HFFc6 (cell line): ENCODE results near the gene LEPR. TPM values are rescaled to one million over a fixed set of nuclear protein-coding genes. Genes with fewer than 3 reads are reported as not detected.
"Not testable (repeated sequence)": the region's sequence is repeated elsewhere in the genome, so short reads cannot be mapped to it uniquely, and the experiment has no call there.

ENCODE experiments used
- DNase-seq: peaks from one replicate; pipeline ENCODE4 v3.0.0-alpha.2; 2018
- H3K27ac Mint-ChIP-seq: 2 replicates; pipeline ENCODE4 v1.8.0; 2020; ENCODE audit warnings: mild to moderate bottlenecking, mixed read lengths
- H3K27me3 Mint-ChIP-seq: 2 replicates; pipeline ENCODE4 v1.8.0; 2021; ENCODE audit warnings: mild to moderate bottlenecking, moderate library complexity, mixed read lengths; ENCODE audit not compliant: insufficient read depth
- H3K36me3 Mint-ChIP-seq: 2 replicates; pipeline ENCODE4 v1.8.0; 2021; ENCODE audit warnings: low read depth, mixed read lengths
- H3K4me1 Mint-ChIP-seq: 2 replicates; pipeline ENCODE4 v1.8.0; 2020; ENCODE audit warnings: low read depth, mixed read lengths
- H3K4me3 Mint-ChIP-seq: 2 replicates; pipeline ENCODE4 v1.8.0; 2020; ENCODE audit warnings: mild to moderate bottlenecking, moderate library complexity, mixed read lengths
- H3K9me3 Mint-ChIP-seq: 2 replicates; pipeline ENCODE4 v1.8.0; 2020; ENCODE audit warnings: mild to moderate bottlenecking, mixed read lengths
- total RNA-seq, 6 experiments: library from RNA; stranded (reverse); fragmentation: NEBNext Ultra II Directional; extraction: Animal tissue kit (Norgen Biotek cat#: 25700); gene quantifications; 2 replicates in 1 of 6; 3 replicates in 5 of 6; pipeline ENCODE4 v1.2.3, GENCODE V29; 2021
- TF ChIP-seq, protein P1 (sequence below): fragments of 200-600 bp; sonication (generic); IDR thresholded peaks from 2 replicates; pipeline ENCODE4 v1.5.0; 2021; ENCODE audit warnings: antibody characterized with exemption, mild to moderate bottlenecking

Gene LEPR
- total RNA-seq, 6 experiments from 2014 or later = 13.5 to 24.8 (median 15.4) TPM

DNA sequence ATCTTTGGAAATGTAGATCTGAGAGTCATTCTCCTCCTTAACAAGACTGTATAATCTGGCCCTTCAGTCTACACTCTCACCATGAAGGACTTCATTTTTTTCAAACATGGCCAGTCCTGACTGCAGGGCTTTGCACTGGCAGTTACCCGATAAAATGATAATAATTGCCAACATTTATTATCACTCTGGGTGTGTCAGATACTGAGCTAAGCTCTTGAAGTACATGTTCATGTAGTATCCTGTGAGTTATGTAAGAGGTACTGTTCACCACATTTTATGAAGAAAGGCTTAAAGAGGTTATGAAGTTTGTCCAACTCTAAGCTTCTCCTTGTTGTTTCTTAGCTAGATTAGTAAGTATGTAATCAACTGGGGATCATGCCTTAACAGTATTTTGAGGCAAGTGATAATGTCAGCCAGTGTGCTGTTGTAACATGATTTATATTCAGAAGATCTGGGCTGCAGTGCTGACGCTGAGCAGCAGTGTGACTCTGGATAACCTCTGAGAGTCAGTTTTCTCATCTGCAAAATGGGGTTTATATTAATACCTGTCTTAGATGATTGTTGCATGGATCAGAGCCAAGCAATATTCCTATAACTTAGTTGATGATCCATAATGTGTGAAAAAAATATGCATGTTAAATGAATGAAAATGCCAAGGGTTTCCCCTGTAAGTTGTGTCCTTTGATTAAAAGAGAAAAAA, 42.1 kb upstream of the LEPR start:
- Mint-ChIP-seq H3K4me3 (no peak overlapping the region), H3K36me3 (peaks cover 21% of the 10 kb centered on the region), H3K4me1 (peaks cover 9% of the 10 kb centered on the region), H3K9me3 (no peaks in the 10 kb centered on the region), H3K27me3 (peaks cover 1% of the 10 kb centered on the region; the same call in 1 of the 2 replicates), H3K27ac (no peak overlapping the region)
- TF ChIP-seq, protein P1, sequence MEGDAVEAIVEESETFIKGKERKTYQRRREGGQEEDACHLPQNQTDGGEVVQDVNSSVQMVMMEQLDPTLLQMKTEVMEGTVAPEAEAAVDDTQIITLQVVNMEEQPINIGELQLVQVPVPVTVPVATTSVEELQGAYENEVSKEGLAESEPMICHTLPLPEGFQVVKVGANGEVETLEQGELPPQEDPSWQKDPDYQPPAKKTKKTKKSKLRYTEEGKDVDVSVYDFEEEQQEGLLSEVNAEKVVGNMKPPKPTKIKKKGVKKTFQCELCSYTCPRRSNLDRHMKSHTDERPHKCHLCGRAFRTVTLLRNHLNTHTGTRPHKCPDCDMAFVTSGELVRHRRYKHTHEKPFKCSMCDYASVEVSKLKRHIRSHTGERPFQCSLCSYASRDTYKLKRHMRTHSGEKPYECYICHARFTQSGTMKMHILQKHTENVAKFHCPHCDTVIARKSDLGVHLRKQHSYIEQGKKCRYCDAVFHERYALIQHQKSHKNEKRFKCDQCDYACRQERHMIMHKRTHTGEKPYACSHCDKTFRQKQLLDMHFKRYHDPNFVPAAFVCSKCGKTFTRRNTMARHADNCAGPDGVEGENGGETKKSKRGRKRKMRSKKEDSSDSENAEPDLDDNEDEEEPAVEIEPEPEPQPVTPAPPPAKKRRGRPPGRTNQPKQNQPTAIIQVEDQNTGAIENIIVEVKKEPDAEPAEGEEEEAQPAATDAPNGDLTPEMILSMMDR = no peak
- DNase-seq = no peak

DNA sequence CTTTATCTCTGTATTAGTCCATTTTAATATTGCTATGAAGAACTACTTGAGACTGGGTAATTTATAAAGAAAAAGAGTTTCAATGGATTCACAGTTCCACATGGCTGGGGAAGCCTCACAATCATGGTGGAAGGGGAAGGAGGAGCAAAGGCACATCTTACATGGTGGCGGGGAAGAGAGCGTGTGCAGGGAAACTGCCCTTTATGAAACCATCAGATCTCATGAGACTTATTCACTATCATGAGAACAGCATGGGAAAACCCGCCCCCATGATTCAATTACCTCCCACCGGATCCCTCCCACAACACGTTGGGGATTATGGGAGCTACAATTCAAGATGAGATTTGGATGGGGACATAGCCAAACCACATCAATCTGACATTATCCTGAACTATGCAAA, 36.0 kb upstream of the LEPR start:
- H3K4me1 Mint-ChIP-seq = peaks cover 13% of the 10 kb centered on the region
- not testable (repeated sequence) for H3K27me3 Mint-ChIP-seq, DNase-seq, H3K4me3 Mint-ChIP-seq, H3K27ac Mint-ChIP-seq, H3K9me3 Mint-ChIP-seq
- H3K36me3 Mint-ChIP-seq = peaks cover 42% of the 10 kb centered on the region

DNA sequence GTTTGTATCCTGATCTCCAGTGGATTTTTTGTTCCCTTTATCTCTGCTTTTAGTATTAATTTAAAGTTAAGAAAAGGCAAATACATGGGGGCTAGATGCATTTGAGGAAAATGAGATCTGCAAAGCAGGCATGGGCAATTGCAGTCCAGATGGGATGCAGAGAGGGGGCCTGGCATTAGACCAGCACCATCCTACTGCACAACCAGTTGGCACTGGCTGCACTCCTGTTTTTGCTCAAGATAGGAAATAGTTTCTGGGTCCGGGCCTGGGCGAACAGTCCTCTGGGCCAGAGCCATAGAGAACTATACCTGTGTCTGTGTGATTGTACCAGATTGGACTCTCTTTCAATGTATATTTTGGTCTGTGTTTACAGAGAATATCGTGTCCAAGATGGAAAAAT, 34.0 kb upstream of the LEPR start:
- Mint-ChIP-seq H3K4me3 (no peak overlapping the region), H3K36me3 (peaks cover 50% of the 10 kb centered on the region), H3K4me1 (peaks cover 16% of the 10 kb centered on the region), H3K9me3 (no peaks in the 10 kb centered on the region), H3K27me3 (peaks cover 2% of the 10 kb centered on the region; the same call in 1 of the 2 replicates), H3K27ac (no peak overlapping the region)
- TF ChIP-seq, protein P1 = no peak
- no peak for DNase-seq

DNA sequence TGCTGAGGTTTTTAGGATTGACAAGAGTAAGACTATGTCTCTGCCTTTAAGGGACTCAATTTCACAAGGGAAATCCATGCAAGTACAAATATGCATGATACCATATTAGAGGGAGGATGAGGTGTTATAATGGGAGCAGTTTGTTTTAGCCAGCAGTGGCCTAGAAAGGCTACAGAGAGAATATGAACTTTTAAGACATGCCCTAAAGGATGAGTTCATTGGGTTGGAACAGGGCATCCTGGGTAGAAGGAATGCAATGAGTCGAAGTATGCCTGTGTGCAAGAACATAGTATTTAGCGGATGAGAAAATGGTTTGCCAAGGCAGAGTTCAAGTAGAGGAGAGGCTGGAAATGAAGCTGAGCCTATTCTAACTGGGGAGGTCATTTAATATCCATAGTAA, 32.6 kb upstream of the LEPR start:
- no peak overlapping the region for H3K4me3 Mint-ChIP-seq
- no peak for DNase-seq
- H3K27ac Mint-ChIP-seq = no peak overlapping the region
- TF ChIP-seq, protein P1 = no peak
- H3K36me3 Mint-ChIP-seq = peaks cover 53% of the 10 kb centered on the region
- peaks cover 15% of the 10 kb centered on the region for H3K4me1 Mint-ChIP-seq
- H3K9me3 Mint-ChIP-seq = no peaks in the 10 kb centered on the region
- H3K27me3 Mint-ChIP-seq = peaks cover 2% of the 10 kb centered on the region; the same call in 1 of the 2 replicates

DNA sequence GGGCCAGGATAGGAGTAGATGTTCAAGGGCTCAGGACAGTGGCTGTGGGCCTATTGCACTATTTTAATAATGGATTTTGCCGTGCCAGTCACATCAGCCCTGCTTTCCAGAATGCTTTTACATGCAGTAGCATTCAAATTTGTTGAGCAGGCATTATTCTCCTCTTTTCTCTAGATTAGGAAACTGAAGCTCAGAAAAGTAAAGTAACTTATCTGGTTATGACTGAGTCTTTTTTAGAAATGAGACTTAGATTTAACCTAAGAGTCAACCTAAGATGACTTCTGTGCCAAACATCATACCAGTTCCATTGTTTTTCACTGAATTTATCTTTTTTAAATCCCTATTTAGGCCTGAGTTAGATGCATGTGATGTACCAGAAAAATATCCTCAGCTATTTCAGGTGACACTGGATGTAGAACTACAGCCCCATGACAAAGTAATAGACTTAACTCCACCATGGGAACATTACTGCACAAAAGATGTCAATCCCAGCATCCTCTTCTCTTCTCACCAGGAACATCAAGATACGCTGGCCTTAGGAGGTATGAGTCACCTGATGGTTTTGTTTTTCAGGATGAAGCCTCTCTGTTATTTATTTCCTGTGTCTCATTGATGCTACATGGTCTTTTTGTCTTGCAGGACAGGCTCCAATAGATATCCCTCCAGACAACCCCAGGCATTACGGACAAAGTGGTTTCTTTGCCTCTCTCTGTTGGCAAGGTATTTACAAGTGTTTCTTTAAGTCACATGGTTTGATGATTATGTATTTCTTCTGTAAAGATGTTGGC, 31.4 kb upstream of the LEPR start:
- TF ChIP-seq, protein P1 = no peak
- Mint-ChIP-seq H3K9me3 (no peaks in the 10 kb centered on the region), H3K27me3 (0 out of 2 replicates have a peak, but pooled peaks cover 2% of the 10 kb centered on the region), H3K4me3 (no peak overlapping the region), H3K36me3 (peaks cover 48% of the 10 kb centered on the region), H3K27ac (no peak overlapping the region), H3K4me1 (peaks cover 22% of the 10 kb centered on the region)
- DNase-seq = no peak

DNA sequence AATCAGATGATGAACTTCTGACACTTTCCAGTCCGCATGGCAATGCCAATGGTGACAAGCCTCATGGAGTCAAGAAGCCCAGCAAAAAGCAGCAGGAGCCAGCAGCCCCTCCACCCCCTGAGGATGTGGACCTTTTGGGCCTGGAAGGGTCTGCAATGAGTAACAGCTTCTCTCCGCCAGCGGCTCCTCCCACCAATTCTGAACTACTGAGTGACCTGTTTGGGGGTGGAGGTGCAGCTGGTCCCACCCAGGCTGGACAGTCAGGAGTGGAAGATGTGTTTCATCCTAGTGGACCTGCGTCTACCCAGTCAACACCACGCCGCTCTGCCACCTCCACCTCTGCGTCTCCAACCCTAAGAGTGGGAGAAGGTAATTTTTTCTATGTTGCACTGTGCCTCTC, 28.0 kb upstream of the LEPR start:
- DNase-seq = no peak
- Mint-ChIP-seq H3K36me3 (peaks cover 46% of the 10 kb centered on the region), H3K4me1 (peaks cover 31% of the 10 kb centered on the region), H3K27me3 (no peaks in the 10 kb centered on the region), H3K27ac (no peak overlapping the region), H3K9me3 (no peaks in the 10 kb centered on the region), H3K4me3 (no peak overlapping the region)
- TF ChIP-seq, protein P1 = no peak
